Measurements from ENCODE around the gene ACBD4.

DNA sequence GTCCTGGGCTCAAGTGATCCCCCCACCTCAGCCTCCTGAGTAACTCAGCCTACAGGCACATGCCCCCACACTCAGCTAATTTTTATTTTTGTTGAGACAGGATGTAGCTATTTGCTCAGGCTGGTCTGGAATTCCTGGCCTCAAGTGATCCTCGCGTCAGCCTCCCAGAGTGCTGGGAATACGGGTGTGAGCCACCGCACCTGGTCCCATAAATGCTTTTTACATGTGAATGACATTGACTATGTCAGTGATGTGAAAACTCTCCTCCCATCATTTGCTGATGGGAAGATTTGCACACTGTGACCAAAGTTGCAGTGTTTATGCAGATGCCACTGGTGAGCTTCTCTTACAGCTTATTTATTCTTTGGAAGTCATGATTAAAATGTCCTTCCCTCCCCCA lies 18.2 kb upstream of the ACBD4 start:
- TF ChIP-seq, protein P1, sequence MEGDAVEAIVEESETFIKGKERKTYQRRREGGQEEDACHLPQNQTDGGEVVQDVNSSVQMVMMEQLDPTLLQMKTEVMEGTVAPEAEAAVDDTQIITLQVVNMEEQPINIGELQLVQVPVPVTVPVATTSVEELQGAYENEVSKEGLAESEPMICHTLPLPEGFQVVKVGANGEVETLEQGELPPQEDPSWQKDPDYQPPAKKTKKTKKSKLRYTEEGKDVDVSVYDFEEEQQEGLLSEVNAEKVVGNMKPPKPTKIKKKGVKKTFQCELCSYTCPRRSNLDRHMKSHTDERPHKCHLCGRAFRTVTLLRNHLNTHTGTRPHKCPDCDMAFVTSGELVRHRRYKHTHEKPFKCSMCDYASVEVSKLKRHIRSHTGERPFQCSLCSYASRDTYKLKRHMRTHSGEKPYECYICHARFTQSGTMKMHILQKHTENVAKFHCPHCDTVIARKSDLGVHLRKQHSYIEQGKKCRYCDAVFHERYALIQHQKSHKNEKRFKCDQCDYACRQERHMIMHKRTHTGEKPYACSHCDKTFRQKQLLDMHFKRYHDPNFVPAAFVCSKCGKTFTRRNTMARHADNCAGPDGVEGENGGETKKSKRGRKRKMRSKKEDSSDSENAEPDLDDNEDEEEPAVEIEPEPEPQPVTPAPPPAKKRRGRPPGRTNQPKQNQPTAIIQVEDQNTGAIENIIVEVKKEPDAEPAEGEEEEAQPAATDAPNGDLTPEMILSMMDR (IDR thresholded peaks at IDR 0.05), result no peak
- no peak for TF ChIP-seq POLR2A (IDR thresholded peaks at IDR 0.05)

Data from body of pancreas (tissue), 4 donors.